GM19351 (cell line): ENCODE measurements around the gene TSPAN32.

Experiments
- ATAC-seq: cut with Tn5 transposase; IDR thresholded peaks from one replicate; pipeline ENCODE4 v1.9.1; 2021; ENCODE audit warnings: mild to moderate bottlenecking, moderate library complexity; ENCODE audit not compliant: unreplicated experiment

TSPAN32 gene

DNA sequence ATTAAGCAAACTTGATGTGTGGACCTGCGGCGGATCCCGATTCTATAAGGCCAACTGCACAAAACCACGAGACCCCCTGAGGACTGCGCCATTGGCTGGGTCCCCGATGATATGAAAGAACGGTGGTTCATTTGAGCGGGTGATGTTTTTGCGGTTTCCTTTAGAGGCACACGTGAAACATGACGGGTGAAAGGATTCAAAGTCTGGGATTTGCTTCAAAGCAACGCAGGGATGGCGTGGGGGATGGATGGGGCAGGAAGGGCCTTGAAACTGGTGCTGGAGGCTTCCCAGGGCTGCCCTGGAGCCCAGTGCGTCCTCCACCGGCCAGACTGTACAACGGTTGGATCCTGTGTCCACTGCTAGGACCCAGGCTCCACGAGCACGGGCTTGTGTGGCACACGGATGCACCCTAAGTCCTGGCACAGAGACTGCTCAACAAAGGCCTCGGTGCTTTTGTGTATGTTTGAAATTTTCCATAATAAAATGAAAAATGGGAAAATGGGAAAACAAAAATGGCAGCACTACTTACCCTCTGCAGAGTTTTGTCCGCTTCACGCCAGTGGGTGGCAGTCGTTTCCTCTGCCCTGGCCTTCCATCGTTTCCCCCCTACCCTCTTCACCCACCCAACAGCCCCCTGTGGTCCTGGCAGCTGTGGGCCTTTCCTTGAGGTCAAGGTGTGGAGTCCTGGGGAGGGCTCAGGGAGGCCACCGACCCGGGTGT, 35.1 kb upstream of the TSPAN32 start:
- ATAC-seq, result no peak

GRCh38 chr11:2267306-2267850, 34.4 kb upstream of the TSPAN32 start:
- no peak for ATAC-seq

DNA sequence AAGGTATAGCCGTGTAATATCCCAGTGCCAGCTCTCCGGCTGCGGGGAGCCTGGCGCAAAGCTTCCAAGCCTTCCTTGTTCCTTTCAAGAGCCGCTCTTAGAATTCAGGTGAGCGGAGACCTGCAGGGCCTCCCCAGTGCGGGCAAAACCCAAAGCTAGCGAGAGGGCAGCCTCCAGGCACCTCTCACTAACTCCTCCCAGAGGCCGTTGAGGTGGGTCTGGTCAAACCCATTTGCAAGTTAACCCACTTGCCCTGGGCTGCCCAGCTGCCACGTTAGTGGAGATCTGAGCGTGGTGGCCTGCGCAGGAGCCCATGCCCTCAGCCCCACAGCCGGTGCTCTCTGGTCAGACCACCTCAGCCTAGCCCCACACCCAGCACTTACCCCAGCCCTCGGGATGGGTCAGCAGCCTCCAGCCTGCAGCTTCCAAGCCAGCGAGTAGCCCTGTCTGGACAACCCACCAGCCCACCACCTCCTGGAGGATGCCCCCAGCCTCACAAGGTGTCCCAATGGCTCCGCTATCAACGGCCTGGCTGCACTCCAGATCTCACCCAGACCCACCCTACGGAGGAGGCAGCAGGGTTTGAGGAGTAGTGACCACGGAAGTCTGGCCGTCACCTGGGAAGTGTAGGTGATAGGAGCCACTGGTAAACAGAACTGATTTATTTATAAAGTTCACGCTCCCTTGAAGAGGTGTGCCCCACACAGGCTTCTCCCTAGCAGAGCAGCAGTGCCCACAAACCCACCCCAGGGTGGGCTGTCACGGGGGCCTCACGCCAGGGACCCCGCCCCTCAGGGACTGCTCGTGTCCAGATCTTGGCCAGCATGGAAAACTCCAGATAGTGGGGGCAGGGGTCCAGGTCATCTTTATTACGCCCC, 33.7 kb upstream of the TSPAN32 start:
- no peak for ATAC-seq

GRCh38 chr11:2268729-2269600, 32.8 kb upstream of the TSPAN32 start:
- ATAC-seq, result no peak

- ATAC-seq, result no peak
Measured at GRCh38 chr11:2269601-2270321, 32.1 kb upstream of the TSPAN32 start.

DNA sequence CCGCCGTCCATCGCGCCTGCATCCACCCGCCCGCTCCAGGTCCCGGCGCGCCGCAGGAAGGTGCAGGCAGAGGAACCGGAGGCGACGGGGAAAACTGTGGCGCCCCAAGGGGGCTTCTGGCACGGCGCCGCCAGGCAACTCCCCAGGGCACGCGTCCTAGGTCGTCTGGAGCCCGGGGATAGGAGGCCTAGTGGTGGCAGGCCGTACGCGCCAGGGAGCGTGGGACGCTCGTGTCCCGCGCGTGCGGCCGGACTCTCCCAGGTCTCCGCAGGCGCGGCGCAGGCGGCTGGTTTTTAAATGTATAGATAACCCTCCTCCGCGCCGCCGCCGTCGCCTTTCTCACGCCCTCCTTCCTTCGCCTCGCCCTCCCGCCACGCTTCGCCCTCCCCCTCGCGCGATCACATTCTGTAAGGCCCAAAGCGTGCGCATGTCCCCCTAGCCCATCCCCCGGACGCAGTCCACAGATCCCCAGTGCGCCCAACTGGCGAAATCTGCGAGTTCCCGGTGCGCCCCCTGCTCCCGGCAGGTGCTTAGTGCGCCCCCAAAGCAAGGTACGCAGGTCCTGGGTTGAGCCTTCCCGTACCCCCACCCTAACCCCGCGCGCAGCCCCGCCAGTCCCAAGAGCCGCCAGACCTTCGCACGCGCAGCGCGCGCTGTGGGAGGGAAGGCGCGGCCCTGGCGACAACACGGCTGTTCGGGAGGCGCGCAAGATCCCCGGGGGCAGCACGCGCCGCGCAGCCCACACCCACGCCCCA, 31.3 kb upstream of the TSPAN32 start, which contains the start of gene ASCL2:
Gene ASCL2, minus strand, starts transcription at position 267 of the 755 bp plus-strand sequence. Its CDS starts 256 bp downstream, at position 11.
- no peak for ATAC-seq

GRCh38 chr11:2271077-2271326, 30.8 kb upstream of the TSPAN32 start:
- no peak for ATAC-seq

GRCh38 chr11:2271327-2272227, 30.2 kb upstream of the TSPAN32 start:
- ATAC-seq, result no peak

DNA sequence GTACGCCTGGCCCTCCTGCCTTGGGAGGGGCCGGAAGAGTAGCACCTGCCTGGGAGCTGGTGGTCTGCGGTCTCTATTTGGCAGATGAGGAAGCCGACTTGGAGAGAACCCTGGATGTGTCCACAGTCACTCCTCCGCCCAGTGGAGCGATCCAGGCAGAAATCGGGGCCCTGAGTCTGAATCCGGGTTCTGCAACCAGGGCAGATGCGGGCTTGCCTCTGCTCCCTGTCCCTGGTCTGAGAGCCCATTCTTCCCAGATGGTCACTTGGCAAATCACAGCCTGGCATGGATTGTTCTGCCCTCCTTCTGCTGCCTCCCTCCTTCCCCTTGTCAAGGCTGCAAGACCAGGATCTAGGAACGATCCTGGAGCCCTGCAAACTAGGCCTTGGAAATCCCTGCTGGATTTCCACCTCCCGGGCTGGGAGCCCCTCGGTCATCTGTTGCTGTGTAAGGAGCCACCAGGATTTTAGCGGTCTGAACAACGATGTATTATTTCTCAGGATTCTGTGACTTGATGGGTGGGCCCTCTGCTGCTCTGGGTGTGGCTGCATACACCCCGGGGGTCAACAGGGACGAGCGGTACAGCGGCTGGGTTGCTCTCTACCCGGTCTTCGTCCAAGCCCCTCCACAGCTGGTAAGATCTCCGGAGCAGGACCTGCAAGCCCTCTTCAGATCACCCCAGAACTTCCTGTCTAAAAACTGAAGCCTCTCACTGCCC, 29.4 kb upstream of the TSPAN32 start:
- ATAC-seq, result no peak

DNA sequence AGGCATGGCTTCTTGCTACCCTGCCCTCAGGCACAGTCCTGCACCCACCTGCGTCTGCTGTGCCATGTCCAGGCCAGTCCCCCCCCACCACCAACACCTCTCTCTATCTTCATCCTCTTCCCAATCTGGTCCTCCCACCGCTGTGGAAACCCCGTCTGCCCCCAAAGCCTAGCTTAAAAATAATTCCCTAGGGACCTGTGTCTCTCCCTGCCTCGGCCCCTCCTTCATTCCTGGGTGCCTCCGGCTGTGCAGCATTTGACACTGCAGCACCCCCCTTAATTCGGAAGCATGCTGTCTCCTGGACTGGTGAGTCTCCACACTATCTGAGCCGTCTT, 28.9 kb upstream of the TSPAN32 start:
- ATAC-seq, result no peak

GRCh38 chr11:2273311-2273710, 28.5 kb upstream of the TSPAN32 start:
- no peak for ATAC-seq

DNA sequence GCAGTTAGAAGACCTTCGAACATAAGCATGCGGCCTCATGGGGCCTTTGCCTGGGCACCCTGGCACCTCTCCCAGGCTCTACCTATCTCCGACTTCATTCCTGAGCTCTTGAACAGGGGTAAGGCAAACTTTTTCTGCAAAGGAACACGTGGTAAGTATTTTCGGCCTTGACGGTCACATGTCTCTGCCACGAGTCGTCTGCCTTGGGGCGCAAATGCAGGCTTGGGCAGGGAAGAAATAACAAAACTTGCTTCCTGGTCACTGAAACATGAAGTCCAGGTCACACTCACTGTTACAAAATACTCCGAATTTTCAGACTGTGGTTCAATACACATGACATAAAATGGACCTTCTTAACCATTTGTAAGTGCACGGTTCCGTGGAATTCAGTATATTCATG, 28.0 kb upstream of the TSPAN32 start:
- ATAC-seq, result no peak

DNA sequence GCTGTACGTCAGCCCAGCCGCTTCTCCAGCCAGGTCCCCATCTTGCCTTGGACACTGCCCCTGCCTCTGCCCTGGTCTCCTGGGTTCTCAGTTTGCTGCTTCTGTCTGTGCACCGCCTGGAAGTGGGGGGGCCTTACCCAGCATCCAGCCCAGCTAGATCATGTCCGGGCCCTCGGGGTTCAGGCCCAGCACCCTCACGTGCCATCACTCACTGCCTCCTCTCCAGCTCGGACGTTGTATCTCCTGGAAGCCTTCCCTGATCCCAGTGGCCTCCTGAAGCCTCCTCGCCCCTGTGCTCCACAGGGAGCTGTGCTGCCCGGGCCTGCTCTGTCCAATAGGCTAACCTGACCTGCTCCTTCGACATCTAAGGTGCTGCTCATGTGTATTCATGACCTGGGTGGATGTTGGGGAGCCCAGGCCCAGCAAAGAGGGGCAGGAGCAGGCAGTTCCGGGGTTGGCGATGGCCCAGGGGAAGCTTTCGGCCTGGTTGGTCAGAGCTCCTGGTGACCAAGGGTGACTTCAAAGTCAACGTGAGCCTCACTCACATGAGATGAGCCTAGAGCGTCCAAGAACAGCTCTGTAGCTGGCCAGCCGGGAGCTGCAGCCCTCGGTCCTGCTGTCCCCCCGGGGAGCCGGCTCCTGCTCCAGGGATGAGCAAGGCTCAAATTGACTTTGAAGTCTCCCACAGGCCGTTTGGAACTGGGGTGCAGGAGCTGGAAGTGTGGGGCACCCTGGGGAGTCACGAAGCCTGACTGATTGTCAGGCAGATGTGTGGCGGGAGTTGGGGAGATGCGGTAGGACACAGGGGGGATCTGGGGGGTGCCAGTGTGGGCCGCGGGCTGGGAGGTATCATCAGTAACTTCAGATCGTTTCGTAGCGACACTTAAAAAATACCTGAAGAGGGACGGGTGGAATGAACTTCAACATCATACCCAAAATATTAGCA, 26.2 kb upstream of the TSPAN32 start:
- no peak for ATAC-seq

DNA sequence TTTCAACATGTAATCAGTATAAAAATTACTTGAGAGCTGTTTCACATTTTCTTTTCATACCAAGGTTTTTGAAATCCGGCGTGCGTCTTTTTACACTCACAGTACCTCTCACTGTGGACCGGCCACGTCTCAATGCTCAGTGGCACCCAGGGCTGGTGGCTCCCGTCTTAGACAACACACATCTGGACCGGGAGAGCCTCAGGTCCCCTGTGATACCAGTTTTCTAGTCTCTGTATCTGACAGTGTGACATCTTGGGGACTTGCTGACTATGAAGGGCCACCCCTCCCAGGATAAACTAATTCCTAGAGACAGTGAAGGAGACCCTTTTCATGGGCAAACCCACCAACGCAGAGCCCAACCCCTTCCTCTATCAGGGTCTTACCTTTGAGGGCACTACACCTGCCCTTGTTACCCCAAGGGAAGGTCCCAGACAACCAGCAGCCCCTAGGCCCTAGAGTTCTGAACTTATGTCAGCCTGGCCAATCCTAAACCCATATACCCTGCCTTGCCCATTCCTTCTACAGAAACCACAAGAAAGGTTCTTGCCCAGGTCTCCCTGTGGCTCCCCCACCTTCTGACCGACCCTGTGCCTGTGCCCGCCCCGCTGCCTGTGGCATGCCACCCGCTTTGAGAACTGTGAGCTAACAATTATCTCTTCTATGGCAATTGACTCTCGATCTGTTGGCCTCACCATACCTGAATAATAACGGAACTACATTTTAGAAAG, 25.4 kb upstream of the TSPAN32 start:
- ATAC-seq, result no peak

GRCh38 chr11:2277008-2277346, 24.8 kb upstream of the TSPAN32 start:
- no peak for ATAC-seq

- ATAC-seq, result no peak
Measured at GRCh38 chr11:2277933-2278523, 23.8 kb upstream of the TSPAN32 start.
